Erythroblast (primary cell): ENCODE results near the gene BIRC6.

Experiments used
- GATA1 ChIP-seq: IDR thresholded peaks from 2 replicates; pipeline ENCODE4 v1.6.1; 2011; ENCODE audit warnings: low read depth, mild to moderate bottlenecking, control low read depth, low read length, moderate library complexity
- POLR2A ChIP-seq: IDR thresholded peaks from 2 replicates; pipeline ENCODE4 v1.6.1; 2011; ENCODE audit warnings: mild to moderate bottlenecking, low read length

GRCh38 chr2:32455816-32456215 lies 99.0 kb downstream of the BIRC6 start:
- no peak for TF ChIP-seq POLR2A
- no peak for TF ChIP-seq GATA1
